Colonic mucosa (tissue), 4 donors: ENCODE measurements around the gene HERC3. TPM values are rescaled to one million over a fixed set of nuclear protein-coding genes. Genes with fewer than 3 reads are reported as not detected.

ENCODE experiments used
- DNase-seq: peaks from one replicate; pipeline ENCODE4 v3.0.0-alpha.2; 2020
- H3K27ac ChIP-seq: fragments of 200-600 bp; one replicate; pipeline ENCODE4 v1.8.0; 2021
- H3K27me3 ChIP-seq: fragments of 200-600 bp; one replicate; pipeline ENCODE4 v1.8.0; 2021
- H3K36me3 ChIP-seq: fragments of 200-600 bp; one replicate; pipeline ENCODE4 v1.8.0; 2021
- H3K4me1 ChIP-seq: fragments of 200-600 bp; one replicate; pipeline ENCODE4 v1.8.0; 2021; ENCODE audit warnings: mild to moderate bottlenecking
- H3K4me3 ChIP-seq: fragments of 200-600 bp; one replicate; pipeline ENCODE4 v1.8.0; 2021
- H3K9ac ChIP-seq, 2 donors: one replicate each; pipeline ENCODE4 v1.7.0; 2013; ENCODE audit warnings: control low read depth in 2 of 2, low read depth in 2 of 2, low read length in 2 of 2
- H3K9me3 ChIP-seq: fragments of 200-600 bp; one replicate; pipeline ENCODE4 v1.8.0; 2021
- CTCF ChIP-seq: fragments of 200-600 bp; IDR thresholded peaks from one replicate; pipeline ENCODE4 v1.8.0; 2022; ENCODE audit warnings: antibody characterized with exemption, mild to moderate bottlenecking
- intact Hi-C: fragments of 100-400 bp; cut with DNase I; formaldehyde crosslinking; loops from one replicate; pipeline ENCODE4 v1.14.1; 2022
- total RNA-seq, 2 donors: library from RNA; stranded (reverse); fragmentation: NEBNext Ultra II Directional in 1 of 2; extraction: Animal tissue kit (Norgen Biotek cat#: 25700) in 1 of 2; gene quantifications; one replicate each; pipeline ENCODE4 v1.2.1, GENCODE V29; 2021
- donor health status: healthy.
- donor health status: DM: no; HTN: no; CAD: no.
- donor health status: DM: no; HTN: no; CAD: no.

HERC3 gene
- total RNA-seq, 2 donors from 2014 or later: 23.0 to 51.4 TPM

GRCh38 chr4:88719381-88719780 is 127.1 kb downstream of the HERC3 start:
- no peak for DNase-seq
- no peaks in the 10 kb centered on the region for H3K4me1 ChIP-seq
- no peaks in the 10 kb centered on the region for H3K27me3 ChIP-seq
- no peak overlapping the region for H3K9ac ChIP-seq
- no peak for TF ChIP-seq CTCF
- H3K4me3 ChIP-seq: no peak overlapping the region
- no peak overlapping the region for H3K27ac ChIP-seq
- H3K36me3 ChIP-seq: no peaks in the 10 kb centered on the region
- no peaks in the 10 kb centered on the region for H3K9me3 ChIP-seq
- intact Hi-C loops: no loop called here

- no peak overlapping the region for H3K27ac ChIP-seq
- no peak for TF ChIP-seq CTCF
These were observed 128.5 kb downstream of the HERC3 start for GRCh38 chr4:88720451-88721428.

GRCh38 chr4:88722276-88722780 is 130.0 kb downstream of the HERC3 start:
- no peak overlapping the region for H3K9ac ChIP-seq
- DNase-seq: no peak

More at GRCh38 chr4:88720451-88721428, 128.5 kb downstream of the HERC3 start:
- H3K27me3 ChIP-seq: no peaks in the 10 kb centered on the region
- H3K9ac ChIP-seq: no peak overlapping the region
- H3K4me1 ChIP-seq: no peaks in the 10 kb centered on the region
- DNase-seq: no peak
- H3K4me3 ChIP-seq: no peak overlapping the region
- H3K36me3 ChIP-seq: no peaks in the 10 kb centered on the region
- intact Hi-C loops: no loop called here
- no peaks in the 10 kb centered on the region for H3K9me3 ChIP-seq

GRCh38 chr4:88722828-88723227 is 130.5 kb downstream of the HERC3 start:
- Histone ChIP-seq H3K4me1 (no peaks in the 10 kb centered on the region), H3K27me3 (no peaks in the 10 kb centered on the region), H3K9me3 (no peaks in the 10 kb centered on the region), H3K4me3 (no peak overlapping the region), H3K36me3 (peaks cover 10% of the 10 kb centered on the region), H3K9ac (no peak overlapping the region), H3K27ac (no peak overlapping the region)
- no peak for TF ChIP-seq CTCF
- intact Hi-C loops: no loop called here
- DNase-seq: no peak

More at GRCh38 chr4:88722276-88722780, 130.0 kb downstream of the HERC3 start:
- H3K36me3 ChIP-seq: peaks cover 10% of the 10 kb centered on the region
- no peak overlapping the region for H3K27ac ChIP-seq
- no peak overlapping the region for H3K4me3 ChIP-seq
- H3K4me1 ChIP-seq: no peaks in the 10 kb centered on the region
- H3K27me3 ChIP-seq: no peaks in the 10 kb centered on the region
- intact Hi-C loops: no loop called here
- H3K9me3 ChIP-seq: no peaks in the 10 kb centered on the region
- TF ChIP-seq CTCF: no peak

- intact Hi-C loops: no loop called here
- H3K9ac ChIP-seq: no peak overlapping the region
- H3K27me3 ChIP-seq: no peaks in the 10 kb centered on the region
- H3K4me1 ChIP-seq: no peaks in the 10 kb centered on the region
- H3K27ac ChIP-seq: no peak overlapping the region
- H3K36me3 ChIP-seq: peaks cover 15% of the 10 kb centered on the region
- H3K9me3 ChIP-seq: no peaks in the 10 kb centered on the region
- H3K4me3 ChIP-seq: no peak overlapping the region
- no peak for DNase-seq
- TF ChIP-seq CTCF: no peak
These were observed 132.1 kb downstream of the HERC3 start for GRCh38 chr4:88724406-88724805.
